Activated CD8-positive, alpha-beta T cell treated with anti-CD3 and anti-CD28 coated beads for 36 hours (primary cell): Measurements from ENCODE around the gene ATG16L2. TPM values are rescaled to one million over a fixed set of nuclear protein-coding genes. Genes with fewer than 3 reads are reported as not detected.

ENCODE experiments used
- ATAC-seq: fragments of 200-7000 bp; cut with Tn5 transposase; one replicate; pipeline ENCODE4 v1.10.0; 2021; ENCODE audit warnings: mild to moderate bottlenecking, moderate library complexity
- CTCF ChIA-PET: fragments of 350-600 bp; sonication (Branson Sonifier 250); formaldehyde crosslinking; loops from one replicate; lab custom pipeline; 2021; ENCODE audit warnings: antibody characterized with exemption; lab: Charles Lee
- POLR2A ChIA-PET: fragments of 350-600 bp; sonication (Branson Sonifier 250); formaldehyde crosslinking; loops from one replicate; lab custom pipeline; 2021; ENCODE audit warnings: antibody characterized with exemption; lab: Charles Lee
- DNase-seq: peaks from one replicate; pipeline ENCODE4 v3.0.0-alpha.2; 2020
- H3K27ac Mint-ChIP-seq: one replicate; pipeline ENCODE4 v1.8.0; 2021; ENCODE audit warnings: mild to moderate bottlenecking, mixed read lengths
- H3K27me3 Mint-ChIP-seq: one replicate; pipeline ENCODE4 v1.8.0; 2021; ENCODE audit warnings: mixed read lengths
- H3K36me3 Mint-ChIP-seq: one replicate; pipeline ENCODE4 v1.8.0; 2021; ENCODE audit warnings: low read depth, mixed read lengths
- H3K4me1 Mint-ChIP-seq: one replicate; pipeline ENCODE4 v1.8.0; 2021; ENCODE audit warnings: low read depth, mixed read lengths
- H3K4me3 Mint-ChIP-seq: one replicate; pipeline ENCODE4 v1.8.0; 2021; ENCODE audit warnings: mild to moderate bottlenecking, moderate library complexity, mixed read lengths
- H3K9me3 Mint-ChIP-seq: one replicate; pipeline ENCODE4 v1.8.0; 2021; ENCODE audit warnings: mixed read lengths
- intact Hi-C: fragments of 100-400 bp; cut with micrococcal nuclease; formaldehyde crosslinking; loops from one replicate; pipeline ENCODE4 v1.10.0; 2022
- total RNA-seq, 2 experiments: library from RNA; stranded (reverse); gene quantifications; one replicate each; pipeline ENCODE4 v1.2.3, GENCODE V29; 2021
- TF ChIP-seq, protein P1 (sequence below): fragments of 200-600 bp; IDR thresholded peaks from one replicate; pipeline ENCODE4 v1.8.0; 2022; ENCODE audit warnings: antibody characterized with exemption, mild to moderate bottlenecking

Gene ATG16L2
- total RNA-seq, 2 experiments from 2014 or later = 70.8 to 71.4 TPM

DNA sequence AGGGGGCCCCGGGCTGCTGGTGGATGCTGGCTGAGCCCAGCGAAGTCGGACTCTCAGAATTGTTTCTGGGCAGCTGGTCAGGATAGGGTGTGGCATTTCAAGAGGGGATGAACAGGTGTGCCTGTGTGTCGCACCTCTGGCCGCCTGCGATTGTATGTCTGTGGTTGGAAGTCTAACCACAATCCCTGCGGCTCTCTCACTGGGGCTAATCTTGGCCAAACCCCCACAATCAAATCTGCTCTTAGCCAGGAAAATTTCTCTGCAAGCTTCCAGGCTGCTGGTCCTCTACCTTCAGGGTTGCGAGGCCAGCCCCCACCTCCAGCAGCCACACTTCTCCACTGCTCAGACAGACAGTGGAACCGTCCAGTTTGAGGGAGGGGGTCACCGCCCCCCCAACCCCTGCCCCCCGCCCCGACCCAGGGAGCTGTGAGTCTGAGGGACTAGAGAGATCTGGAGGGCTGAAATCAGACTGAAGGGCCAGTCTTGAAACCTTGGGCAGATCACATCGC, 953 bp downstream of the ATG16L2 start:
- intact Hi-C loops = no loop called here
- no peaks in the 10 kb centered on the region for H3K27me3 Mint-ChIP-seq
- ChIA-PET POLR2A (interaction anchor here (0.8 to 5.5 kb wide), 11 partner anchors 11 to 330 kb away, joined by 3 to 43 read pairs (median 3); no protein-coding TSS in a partner anchor), CTCF (interaction anchor here (1.3 to 6.5 kb wide), 4 partner anchors 16 to 327 kb away, joined by 5 to 74 read pairs (median 28); partner anchors contain the start of genes FCHSD2 and STARD10)
- H3K4me1 Mint-ChIP-seq = peaks cover 30% of the 10 kb centered on the region
- peak overlapping the region; percentile 98 for H3K27ac Mint-ChIP-seq
- peaks cover 54% of the 10 kb centered on the region for H3K36me3 Mint-ChIP-seq
- peak overlapping the region; percentile 97 for H3K4me3 Mint-ChIP-seq
- no peak for ATAC-seq
- H3K9me3 Mint-ChIP-seq = no peaks in the 10 kb centered on the region
- TF ChIP-seq, protein P1, sequence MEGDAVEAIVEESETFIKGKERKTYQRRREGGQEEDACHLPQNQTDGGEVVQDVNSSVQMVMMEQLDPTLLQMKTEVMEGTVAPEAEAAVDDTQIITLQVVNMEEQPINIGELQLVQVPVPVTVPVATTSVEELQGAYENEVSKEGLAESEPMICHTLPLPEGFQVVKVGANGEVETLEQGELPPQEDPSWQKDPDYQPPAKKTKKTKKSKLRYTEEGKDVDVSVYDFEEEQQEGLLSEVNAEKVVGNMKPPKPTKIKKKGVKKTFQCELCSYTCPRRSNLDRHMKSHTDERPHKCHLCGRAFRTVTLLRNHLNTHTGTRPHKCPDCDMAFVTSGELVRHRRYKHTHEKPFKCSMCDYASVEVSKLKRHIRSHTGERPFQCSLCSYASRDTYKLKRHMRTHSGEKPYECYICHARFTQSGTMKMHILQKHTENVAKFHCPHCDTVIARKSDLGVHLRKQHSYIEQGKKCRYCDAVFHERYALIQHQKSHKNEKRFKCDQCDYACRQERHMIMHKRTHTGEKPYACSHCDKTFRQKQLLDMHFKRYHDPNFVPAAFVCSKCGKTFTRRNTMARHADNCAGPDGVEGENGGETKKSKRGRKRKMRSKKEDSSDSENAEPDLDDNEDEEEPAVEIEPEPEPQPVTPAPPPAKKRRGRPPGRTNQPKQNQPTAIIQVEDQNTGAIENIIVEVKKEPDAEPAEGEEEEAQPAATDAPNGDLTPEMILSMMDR = peak; percentile 6
- DNase-seq = no peak

DNA sequence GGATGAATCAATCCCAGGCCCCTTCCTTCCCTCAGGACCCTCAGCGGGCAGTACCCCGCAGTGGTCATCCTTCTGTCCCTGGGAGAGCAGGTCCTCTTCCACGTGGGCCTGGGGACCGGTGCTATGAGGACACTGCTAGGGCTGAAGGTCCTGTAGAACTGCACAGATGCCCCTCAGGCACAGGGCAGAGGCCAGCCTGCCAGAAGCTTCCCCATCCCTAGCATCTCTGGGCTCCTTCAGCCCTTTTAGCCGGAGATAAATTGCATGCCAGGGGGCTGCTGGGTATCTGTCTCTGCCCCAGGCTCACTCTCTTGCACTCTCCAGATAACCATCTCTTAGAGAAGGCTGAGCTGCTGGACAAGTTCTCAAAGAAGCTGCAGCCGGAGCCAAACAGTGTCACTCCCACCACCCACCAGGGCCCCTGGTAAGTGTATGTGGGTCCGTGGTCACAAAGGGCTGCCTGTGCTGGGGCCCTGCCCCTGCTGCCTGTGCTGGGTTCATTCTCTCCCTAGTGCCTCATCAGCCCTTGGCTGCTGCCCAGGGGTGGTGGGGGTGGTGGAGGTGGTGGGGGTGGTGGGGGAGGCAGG, 2.3 kb downstream of the ATG16L2 start:
- Mint-ChIP-seq H3K4me3 (peak overlapping the region; percentile 97), H3K27ac (peak overlapping the region; percentile 98), H3K9me3 (no peaks in the 10 kb centered on the region), H3K36me3 (peaks cover 55% of the 10 kb centered on the region), H3K27me3 (no peaks in the 10 kb centered on the region), H3K4me1 (peaks cover 34% of the 10 kb centered on the region)
- POLR2A ChIA-PET = interaction anchor here (0.7 to 5.5 kb wide), 7 partner anchors 10 to 100 kb away, joined by 3 to 43 read pairs (median 4); partner anchors contain the start of gene STARD10
- TF ChIP-seq, protein P1 = no peak
- DNase-seq = no peak
- intact Hi-C loops = no loop called here
- ATAC-seq = no peak
- CTCF ChIA-PET = interaction anchor here (2.0 to 6.5 kb wide), 3 partner anchors 23 to 362 kb away, joined by 8 to 74 read pairs (median 48); partner anchors contain the start of gene STARD10

DNA sequence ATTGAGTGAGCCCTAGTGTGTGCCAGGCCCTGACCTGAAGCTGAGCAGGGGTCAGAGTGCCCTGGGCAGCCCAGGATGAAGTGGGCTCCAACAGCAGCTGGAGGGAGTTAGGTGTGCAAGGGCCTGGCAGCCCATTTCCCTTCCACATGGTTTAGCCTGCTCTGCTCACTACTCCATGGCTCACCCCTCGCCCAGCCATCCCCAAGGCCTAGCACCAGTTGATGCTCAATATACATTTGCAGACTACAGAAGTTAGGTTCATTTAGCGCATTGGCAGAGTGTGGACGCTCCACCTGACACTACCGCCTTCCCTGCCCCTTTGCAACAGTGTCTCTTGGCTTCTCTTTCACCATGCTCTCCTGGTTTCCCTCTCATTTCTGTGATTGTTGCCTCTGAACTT, 3.8 kb downstream of the ATG16L2 start:
- Mint-ChIP-seq H3K9me3 (no peaks in the 10 kb centered on the region), H3K27ac (peak overlapping the region; percentile 6), H3K27me3 (no peaks in the 10 kb centered on the region), H3K4me1 (peaks cover 24% of the 10 kb centered on the region), H3K4me3 (no peak overlapping the region), H3K36me3 (peaks cover 46% of the 10 kb centered on the region)
- DNase-seq (no peak), ATAC-seq (no peak)
- intact Hi-C loops = no loop called here
- POLR2A ChIA-PET = interaction anchor here (1.3 kb wide), 1 partner anchor 10 kb away, joined by 6 read pairs; no protein-coding TSS in a partner anchor
- CTCF ChIA-PET = no interaction called here
- TF ChIP-seq, protein P1 = no peak

GRCh38 chr11:72818971-72819370, 4.8 kb downstream of the ATG16L2 start:
- ChIA-PET CTCF (interaction anchor here (0.7 to 1.3 kb wide), 2 partner anchors 9 to 26 kb away, joined by 3 to 4 read pairs; no protein-coding TSS in a partner anchor), POLR2A (interaction anchor here (1.3 kb wide), 1 partner anchor 9 kb away, joined by 6 read pairs; no protein-coding TSS in a partner anchor)
- no peak overlapping the region for H3K27ac Mint-ChIP-seq
- no peak for ATAC-seq
- DNase-seq = no peak
- peaks cover 39% of the 10 kb centered on the region for H3K36me3 Mint-ChIP-seq
- H3K9me3 Mint-ChIP-seq = no peaks in the 10 kb centered on the region
- no peak overlapping the region for H3K4me3 Mint-ChIP-seq
- TF ChIP-seq, protein P1 = no peak
- H3K4me1 Mint-ChIP-seq = peaks cover 23% of the 10 kb centered on the region
- no peaks in the 10 kb centered on the region for H3K27me3 Mint-ChIP-seq
- intact Hi-C loops = no loop called here
